ENCODE measurements around the gene WDFY2.

GRCh38 chr13:51605698-51606097 lies 21.4 kb downstream of the WDFY2 start:
- no peak for TF ChIP-seq CTCF (conservative IDR thresholded peaks at IDR 0.05 in 1 of 2, IDR thresholded peaks at IDR 0.05 in 1 of 2; ENCODE audit: extremely low read depth in 1 of 2, insufficient read depth in 1 of 2, low read depth in 1 of 2, low read length in 2 of 2)
- no peak for TF ChIP-seq EZH2 (IDR thresholded peaks at IDR 0.05; ENCODE audit: borderline replicate concordance, low read length)

Measured in mammary epithelial cell (primary cell).